Hepatic stellate cell (primary cell): ENCODE measurements around the gene DNAJC18.

Experiments
- DNase-seq: peaks from one replicate; pipeline ENCODE4 v3.0.0; 2011; ENCODE audit warnings: low spot score

Gene DNAJC18

DNA sequence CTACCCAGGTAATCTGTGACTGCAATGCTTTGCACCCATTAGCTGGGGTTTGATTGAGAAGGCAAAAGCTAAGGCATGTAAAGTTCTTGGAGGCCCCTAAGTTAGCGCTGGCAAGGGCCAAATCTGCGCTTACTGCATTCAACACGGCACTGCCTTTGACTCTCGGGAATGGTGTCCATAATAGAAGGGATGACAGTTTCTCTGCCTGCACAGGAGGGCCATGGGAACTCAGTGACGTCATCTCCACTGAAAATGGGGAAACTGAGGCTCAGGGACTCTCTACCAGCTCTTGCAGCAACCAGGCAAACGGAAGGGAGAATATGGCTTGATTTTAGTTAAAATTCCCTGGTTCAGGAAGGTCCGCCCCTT lies 35.9 kb downstream of the DNAJC18 start:
- DNase-seq = no peak

DNA sequence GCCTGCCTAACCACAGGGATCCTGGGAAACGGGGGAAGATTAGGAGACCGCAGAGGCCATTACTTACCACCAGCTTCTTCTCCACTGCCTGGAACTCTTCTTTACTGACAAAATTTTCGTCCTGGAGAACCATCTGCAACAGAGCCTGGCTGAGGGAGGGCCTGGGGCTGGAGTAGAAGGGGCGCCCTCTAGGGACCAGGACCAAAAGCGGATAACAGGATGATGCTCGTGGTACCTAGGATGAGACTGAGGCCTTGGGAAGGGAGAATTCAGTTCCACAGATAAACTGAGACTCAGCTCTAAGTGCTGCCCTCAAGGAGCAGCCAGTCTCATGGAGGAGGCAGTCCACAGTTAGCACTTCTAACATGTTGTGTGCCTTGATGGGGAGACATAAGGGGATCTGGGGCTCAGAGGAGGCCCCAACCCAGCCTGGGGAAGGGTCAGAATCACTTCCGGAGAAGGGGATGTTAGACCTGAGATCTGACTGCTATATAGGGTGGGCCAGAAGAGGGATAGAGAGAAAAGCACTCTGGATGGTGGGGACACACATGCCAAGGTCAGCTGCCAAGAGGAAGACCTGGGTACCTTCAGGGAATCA lies 36.7 kb downstream of the DNAJC18 start:
- DNase-seq = no peak

DNA sequence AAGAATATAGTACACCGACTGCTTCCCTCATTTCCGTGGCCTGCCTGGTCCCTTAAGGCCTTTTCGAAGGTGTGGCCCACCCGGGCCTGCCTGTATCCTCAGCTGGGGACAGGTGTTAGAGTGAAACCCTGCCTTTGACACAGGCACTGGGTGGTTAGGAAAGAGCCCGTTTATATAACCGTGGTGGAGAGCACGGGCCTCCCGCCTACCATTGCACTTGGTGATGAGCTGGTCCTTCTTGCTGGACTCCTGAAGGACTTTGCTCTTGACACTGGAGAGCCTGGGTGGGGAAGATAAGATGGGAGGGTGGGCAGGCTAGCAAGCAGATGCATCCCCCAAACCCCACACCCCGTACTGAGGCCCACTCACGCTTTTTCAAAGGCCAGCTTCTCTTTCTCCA lies 37.8 kb downstream of the DNAJC18 start:
- DNase-seq = no peak

DNA sequence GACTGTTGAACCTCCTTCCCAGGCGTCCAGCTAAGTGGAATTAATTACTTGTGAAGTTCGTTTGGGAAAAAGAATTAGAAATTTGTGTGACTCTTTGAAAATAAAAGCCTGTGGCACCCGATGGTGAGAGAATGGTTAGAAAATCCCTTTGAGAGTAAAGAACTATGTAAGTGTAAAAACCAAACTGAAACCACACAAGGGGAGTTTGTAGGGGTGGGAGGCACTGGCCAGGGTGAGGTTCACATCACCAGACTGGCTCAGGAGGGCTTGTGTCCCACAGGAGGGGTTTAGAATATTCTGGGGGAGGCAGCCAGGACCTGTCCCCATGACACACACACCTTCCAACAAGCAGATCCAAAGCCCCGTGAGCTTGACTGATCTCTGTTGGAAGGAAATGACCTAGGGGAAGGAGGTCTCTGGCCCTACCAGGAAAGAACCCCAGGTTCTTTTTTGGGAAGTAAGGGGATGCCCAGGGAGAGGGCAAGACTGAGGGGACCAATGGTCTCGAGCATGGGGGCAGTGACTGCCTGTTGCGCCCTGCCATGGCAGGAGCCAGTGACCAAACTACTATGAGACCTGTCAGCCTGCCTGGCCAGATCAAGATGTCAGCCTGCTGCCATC lies 39.7 kb downstream of the DNAJC18 start:
- DNase-seq = no peak

DNA sequence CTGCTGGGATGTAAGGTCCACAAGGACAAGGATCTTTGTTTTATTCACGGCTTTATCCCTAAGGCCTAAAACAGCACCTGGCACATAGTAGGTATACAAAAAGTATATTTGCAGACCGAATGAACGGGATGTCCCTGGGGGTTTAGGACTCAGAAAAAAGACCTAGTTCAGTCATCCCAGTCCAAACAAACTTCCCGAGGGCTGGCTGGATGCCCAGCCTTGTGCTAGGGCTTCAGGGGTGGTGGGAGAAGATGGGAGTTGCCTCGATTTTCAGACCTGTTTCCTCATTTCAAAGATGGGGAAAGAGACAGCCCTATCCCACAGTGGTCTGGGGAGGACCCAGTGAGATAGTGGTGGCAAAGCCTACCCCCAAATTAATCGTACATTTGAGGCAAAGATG lies 41.4 kb downstream of the DNAJC18 start:
- DNase-seq = no peak

DNA sequence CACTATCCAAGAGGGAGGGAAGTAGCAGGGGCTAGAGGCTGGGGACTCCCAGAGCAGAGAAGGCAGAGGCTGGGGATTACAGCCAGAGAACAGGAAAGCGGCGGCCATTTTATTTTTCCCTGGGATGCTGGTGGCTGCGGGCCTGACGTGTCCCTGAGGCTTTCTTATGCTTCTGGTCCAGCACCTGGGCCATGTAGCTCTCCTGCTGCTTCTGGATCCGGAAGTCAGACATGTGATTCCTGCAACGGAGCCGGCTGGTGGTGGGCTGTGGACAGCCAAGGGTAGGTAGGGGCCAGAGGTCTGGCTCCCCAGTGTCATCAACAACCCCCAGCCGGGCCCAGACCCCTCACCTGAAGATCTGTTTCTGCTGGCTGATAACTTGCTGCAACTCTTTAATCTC lies 42.6 kb downstream of the DNAJC18 start:
- no peak for DNase-seq

DNA sequence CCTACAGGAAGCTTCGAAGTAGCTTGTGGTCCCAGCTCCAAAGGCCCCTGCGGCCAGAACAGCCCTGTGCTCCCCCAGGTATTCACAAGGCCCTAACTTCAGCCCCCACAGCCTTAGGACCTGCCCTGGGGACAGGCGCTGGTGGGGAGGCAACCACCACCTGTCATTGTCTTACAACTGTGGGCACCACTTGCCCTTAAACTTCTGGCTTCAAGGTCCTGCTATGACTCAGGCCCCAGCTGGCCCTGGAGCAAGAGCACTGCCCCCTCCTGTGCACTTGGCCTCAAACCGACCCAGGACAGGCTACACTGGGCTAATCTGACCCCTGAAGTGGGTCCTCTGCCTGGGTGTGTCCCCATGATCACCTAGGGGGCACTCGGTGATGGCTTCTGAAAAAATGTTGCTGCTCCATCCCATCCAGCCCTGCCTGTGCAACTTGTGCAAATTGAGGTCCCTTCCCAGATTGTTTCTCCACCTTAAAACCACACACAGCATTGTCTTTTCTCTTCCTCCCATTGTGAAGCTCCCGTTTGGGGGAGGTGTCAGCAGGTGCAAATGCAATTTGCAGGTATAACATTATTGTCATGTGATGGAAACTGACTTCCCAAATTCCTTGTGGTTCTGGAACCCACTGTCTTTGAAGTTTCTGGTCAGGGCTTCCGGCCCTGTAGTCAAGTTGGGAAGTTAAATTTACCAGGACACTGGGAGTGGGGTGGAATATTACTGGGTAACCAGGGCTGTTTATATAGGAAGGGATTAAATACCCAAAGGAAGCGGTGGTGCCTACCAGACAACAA lies 43.3 kb downstream of the DNAJC18 start:
- no peak for DNase-seq

DNA sequence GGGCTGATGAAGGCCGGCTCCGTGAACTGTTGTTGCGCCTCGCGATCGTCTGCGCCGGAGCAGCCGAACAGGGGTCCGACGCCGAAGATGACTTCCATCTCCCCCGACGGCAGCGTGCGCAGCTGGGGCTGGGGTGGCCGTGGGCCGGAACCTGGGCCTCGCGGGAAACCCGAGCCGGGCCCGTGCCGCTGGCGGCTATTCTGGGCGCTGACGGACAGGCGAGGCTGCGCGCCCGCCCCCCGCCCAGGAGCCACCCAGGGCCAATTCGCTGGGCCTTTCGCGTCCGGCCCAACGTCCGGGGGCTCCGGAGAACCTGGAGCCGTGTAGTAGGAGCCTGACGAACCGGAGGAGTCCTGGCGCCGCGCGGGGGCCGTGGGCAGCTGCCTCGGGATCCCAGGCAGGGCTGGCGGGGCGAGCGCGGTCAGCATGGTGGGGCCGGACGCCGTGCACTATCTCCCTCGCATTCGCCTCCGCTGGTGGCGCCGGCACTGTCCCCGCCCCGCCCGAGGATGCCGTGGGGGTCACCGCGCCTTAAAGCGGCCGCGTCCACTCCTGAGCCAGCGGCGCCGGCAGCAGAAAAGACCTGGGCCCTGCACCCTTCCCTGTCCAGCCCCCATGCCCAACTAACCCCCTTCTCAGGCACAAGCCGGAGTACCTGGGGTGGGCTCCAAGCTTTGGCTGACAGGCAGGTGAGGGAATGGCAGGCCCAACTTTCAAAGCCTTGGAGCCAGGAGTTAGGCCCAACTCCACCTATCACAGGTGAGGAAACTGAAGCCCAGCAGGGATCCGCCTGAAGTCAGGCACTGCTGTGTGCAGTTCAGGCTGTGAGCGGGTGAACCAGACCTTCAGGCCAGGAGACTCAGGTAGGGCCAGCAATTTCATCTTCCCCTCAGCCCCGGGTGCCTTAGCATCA lies 44.4 kb downstream of the DNAJC18 start, which contains the start of gene PROB1:
TSS of gene PROB1 (minus strand) at position 451 of the 913 bp plus-strand sequence. CDS start at position 428, 23 bp downstream.
- DNase-seq = no peak

DNA sequence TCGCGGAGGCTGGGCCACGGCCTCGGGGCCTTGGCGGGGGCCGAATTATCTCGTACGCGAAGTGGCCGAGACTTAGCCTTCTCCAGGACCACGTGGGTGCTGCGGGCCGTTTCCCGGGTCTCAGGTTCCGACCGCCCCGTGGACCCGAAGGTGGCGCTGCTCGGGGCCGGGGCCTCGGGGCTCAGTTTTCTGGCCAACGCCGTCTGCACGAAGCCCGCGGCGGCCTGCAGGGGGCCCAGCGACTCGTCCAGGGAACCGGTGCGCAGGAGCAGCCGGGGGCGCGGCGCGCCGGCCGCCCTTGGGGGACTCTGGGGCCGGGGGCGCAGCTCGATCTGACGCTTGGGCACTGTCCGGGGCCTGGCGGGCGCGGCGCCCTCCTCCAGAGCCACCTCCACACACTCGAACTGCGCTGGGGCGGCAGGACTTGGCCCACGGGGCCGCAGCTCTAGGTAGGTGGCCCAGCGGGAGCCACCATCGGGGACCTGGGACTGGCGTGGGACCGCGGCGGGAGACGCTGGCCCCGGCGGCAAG lies 45.1 kb downstream of the DNAJC18 start:
- no peak for DNase-seq

DNA sequence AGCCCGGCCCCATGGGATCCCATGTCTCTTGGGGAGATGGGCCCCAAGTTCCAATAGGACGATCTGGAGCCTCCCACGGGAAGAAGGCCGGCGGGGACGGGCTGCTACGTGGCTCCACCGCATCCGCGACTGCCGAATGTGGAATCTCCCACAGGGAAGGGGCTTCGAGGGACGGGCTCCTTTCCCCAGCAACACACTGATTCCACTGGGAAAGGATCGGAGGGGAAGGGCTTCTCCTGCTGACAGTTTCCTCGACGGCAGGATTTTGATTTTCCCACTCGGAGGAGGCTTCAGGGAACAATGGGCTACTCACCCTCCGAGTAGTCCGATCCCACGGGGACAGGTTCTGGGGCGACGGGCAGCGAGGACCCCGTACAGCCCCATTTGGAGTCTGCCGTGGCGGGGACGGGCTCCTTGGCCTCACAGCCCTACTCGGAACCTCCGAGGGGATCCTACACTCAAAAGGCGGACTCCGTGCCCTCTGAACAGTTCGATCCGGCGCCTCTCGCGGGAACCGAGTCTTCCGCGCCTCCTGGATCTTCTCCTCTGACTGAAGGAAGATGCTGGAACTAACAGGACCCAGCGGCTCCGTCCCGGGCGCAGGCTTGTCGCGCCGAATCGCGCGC lies 45.7 kb downstream of the DNAJC18 start:
- no peak for DNase-seq

DNA sequence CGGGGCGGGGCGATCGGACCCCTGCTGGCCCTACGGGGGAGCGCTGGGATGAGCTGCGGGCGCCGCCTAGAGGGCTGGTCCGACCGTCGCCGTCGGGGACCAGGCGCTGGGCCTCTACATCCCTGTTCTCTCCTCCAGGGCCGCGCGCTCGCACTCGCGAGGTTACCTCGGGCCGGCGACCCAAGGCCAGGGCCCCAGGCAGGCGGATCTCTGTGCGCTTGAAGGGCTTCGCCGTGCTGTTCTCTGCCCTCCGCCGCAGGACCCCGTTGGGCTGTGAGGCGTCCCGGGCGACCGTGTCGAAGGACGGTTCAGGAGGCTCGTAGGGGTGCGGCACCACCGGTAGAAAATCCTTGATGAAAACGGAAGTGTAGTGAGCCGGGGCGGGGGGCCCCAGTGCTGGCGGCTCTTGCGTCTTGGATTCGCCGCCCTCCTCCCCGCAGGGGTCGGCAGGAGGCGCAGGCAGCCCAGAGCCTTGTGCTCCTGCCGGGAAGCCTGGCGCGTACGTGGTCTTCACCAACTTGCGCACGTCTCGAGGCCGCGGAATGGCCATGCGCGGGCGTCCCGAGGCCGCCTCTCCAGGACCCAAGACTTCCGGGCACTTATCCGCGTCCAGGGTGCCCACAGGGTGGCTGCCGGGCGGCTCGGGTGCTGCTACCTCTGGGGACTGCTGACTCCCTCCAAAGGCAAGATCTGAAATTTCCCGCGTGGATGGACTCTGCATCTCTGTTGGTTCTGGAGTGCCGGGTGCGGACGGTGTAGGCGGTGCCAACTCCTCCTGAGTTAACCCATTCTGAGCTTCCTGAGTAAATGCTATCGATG lies 46.4 kb downstream of the DNAJC18 start:
- no peak for DNase-seq

DNA sequence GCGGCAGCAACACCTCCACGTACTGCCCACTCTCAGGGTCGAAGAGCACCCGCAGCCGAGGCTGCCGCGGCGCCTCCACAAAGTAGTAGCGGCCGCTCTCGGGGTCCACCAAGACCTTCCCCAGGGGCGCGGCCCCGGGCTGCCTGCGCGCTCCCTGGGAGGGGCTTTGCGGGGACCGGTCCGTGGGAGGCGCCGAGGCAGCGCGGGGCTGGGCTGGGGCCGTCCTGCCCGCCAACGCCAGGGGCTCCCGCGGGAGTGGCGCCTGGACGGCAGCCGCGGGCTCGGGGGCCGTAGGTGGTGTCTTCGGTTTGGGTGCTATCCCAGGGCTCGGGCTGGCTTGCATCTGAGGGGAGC lies 47.0 kb downstream of the DNAJC18 start:
- DNase-seq = no peak

DNA sequence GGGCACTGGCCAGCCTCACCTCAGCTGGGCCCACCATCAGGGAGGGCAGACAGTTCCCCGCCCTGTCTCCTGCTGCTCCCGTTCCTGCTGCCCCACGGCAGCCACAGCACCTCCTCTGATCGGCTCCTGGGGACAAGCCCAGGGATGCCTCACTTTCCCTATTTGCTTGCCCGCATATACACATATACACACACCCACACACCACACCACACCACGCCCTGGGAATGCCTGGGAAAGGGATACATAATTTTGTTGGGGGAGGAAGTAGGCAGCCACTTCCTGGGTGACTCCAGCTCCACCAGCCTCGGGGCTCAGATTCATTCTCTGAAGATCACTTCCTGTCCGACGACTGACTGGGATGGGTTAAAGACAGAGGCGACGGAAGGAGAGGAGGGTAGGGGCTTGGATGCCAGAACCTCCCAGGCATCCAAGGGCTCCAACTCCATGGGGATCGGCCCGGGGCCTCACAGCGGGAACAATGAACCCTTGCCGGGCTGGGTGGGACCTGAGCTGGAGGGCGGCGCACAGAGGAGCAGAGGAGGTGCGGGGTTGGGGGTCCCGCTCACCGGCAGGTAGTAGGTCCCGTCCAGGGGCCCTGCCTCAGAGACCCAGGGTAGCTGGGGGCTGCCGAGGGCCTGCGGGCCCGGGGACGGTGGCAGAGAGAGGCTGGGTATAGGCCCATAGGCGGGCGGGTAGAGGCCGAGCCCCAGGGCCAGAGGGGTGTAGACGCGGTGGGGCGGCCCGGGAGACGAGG lies 47.6 kb downstream of the DNAJC18 start:
- no peak for DNase-seq

DNA sequence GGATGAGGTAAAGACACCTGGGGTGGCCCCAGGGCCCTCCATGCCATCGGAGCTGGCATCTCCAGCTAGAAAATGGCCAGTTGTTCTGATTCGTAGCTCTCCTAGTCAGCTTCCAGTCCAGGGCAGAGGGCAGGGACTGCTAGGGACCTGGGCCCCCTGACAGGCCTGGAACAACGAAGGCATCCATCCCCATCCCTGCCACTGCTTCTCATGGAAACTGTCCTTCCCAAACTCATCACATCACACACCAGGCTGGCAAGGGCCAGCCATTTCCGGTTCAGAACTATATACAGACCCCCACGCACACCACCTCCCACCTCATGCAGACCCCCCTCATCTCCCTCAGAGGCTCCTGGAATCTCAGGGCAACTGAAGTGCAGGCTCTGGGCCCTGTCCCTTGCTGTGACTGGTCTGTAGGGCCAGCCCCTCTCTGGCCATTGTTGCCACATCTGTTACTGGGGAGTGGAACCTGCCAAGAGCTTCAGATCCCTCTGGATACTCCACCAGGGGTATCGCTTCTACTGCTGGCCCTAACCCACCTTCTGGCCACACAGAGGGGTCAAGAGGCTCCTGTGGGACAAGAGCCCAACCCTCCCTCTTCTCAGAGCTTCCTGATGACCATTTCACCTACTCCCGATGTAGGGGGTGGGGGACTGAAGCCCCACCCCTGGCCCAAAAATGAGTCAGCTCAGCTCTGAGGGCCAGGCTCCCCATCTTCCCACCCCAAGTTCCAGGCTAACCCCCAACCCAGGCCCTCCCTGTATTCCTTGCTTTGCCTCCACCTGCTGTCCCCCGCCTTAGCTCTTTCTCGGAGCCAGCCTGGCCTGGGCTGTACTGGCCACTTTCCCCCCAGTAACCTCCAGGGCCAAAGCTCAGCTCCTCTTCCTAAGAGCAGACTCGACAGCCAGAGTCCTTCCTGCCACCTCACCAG lies 48.4 kb downstream of the DNAJC18 start:
- DNase-seq = no peak

DNA sequence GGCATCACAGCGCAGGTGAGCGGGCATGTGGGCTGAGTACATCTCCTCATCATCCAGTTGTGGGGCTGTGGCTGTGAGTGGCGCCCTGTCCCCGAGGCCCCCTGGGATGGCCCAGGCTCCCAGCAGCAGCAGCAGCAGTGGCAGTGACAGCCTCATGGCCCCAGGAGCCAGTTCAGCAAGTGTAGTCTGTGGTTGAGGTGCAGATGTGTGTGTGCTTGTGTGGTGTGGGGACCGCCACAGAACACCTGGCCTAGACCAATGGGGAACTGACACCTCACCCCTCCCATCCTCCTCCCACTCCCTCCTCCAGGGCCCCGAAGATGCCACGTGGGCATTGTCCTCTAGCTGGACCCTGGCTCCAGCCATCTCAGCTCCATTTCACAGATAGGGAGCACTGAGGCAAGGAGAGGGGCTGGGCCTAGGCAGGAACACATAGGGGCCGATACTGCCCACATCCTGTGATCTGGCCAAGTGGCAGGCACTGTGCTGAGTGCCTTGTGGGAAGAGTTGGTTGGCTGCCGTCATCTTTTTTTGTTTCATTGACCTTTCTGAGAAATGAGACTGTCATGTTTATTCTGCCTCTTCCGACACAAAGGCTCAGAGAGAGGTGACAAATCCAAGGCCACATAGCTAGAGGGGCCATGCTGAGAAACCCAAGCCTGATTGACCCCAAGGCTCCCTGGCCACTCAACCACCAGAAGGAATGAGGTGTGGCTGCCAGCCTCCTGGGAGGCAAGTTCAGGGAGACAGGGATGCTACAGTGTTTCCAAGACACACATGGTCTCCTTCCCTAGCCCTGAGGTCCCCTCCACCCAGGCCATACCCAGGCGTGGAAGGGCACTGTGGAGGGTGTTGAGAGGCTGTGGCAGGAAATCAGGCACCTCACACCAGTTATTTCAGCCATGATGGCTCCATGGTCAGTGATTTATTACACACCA lies 49.4 kb downstream of the DNAJC18 start, which contains the start of gene MZB1:
TSS of gene MZB1 (minus strand) at position 213 of the 938 bp plus-strand sequence. CDS start at position 156, 57 bp downstream.
- no peak for DNase-seq

DNA sequence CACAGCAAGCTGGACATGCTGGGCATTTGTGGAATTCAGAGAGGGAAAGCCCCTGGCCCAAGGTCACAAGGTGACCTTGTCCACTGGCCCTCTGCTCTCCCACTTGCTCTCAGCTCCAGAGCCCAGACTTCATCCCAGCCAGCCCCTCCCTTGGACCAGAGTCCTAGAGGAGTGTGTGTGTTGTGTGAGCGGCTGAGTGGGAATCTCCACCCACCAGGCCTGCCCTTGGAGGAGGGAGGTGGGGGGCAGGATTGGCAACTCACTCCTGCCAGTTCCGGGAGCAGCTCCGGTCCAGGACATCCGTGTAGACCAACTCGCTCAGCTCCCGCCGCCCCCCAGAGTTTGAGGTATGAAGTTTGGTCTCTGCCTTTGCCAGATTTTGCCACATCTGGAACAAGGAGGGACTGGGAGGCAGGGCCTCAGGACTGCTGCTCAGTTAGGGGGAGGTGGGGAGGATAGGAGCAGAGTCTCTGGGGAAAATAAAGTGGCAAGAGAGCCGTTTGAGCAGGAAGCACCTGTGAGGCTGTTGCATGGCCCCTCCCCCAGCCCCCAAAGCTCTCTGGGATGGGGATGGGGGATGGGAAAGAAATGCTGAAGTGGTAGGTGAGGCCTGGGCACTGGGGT lies 51.0 kb downstream of the DNAJC18 start:
- DNase-seq = peak; percentile 75

DNA sequence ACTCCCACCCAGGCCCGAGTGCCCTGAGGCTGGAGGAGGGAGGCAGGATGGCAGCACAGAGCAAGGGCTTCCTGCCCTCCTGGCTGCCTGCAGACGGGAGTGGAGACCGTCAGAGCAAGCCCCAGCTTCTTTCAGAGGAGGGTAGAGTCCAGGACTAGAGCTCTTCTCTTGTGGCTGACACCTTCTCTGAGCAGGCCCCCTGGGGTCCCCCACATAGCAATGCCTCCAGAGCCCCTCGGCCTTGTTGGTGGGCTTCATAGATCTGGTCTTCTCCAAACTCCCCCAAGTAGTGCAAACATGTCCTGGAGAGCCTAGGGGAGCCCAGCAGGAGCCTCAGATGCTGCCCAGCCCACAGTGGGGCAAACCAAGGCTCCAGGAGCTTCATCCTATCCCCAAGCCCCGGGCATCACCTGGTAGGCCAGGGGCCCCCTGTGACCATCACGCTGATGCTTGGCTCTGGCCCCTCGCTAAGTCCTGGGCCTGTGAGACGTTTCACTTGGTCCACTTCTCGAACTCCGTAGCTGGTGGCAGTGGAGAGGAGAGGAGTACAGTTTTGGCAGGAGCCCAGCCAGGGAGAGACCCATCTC lies 51.6 kb downstream of the DNAJC18 start:
- DNase-seq = no peak
